ENCODE data around the gene METTL26. TPM values are rescaled to one million over a fixed set of nuclear protein-coding genes. Genes with fewer than 3 reads are reported as not detected.

METTL26 gene
- total RNA-seq, 4 donors from 2014 or later: 72.2 to 138 (median 84.7) TPM

GRCh38 chr16:589658-590187 lies 46.4 kb downstream of the METTL26 start, which contains the start of gene RAB40C:
RAB40C (plus strand) TSS chr16:590066; CDS start chr16:590292, 226 bp downstream.
- under 1% methylated on average over 31 of the region's 67 CpGs for WGBS
- DNase-seq (ENCODE audit: low spot score in 2 of 2): peak; percentile 99 to 100
- H3K36me3 ChIP-seq: no peaks in the 10 kb centered on the region
- H3K9me3 ChIP-seq: no peaks in the 10 kb centered on the region
- peak; percentile 17 to 78 (median 18) for TF ChIP-seq POLR2AphosphoS5 (IDR thresholded peaks at IDR 0.05)
- TF ChIP-seq, protein P1, sequence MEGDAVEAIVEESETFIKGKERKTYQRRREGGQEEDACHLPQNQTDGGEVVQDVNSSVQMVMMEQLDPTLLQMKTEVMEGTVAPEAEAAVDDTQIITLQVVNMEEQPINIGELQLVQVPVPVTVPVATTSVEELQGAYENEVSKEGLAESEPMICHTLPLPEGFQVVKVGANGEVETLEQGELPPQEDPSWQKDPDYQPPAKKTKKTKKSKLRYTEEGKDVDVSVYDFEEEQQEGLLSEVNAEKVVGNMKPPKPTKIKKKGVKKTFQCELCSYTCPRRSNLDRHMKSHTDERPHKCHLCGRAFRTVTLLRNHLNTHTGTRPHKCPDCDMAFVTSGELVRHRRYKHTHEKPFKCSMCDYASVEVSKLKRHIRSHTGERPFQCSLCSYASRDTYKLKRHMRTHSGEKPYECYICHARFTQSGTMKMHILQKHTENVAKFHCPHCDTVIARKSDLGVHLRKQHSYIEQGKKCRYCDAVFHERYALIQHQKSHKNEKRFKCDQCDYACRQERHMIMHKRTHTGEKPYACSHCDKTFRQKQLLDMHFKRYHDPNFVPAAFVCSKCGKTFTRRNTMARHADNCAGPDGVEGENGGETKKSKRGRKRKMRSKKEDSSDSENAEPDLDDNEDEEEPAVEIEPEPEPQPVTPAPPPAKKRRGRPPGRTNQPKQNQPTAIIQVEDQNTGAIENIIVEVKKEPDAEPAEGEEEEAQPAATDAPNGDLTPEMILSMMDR (IDR thresholded peaks at IDR 0.05): peak in 1 of 2 donors; percentile 21
- no peak for TF ChIP-seq EP300 (IDR thresholded peaks at IDR 0.05)
- no peak for TF ChIP-seq POLR2A (IDR thresholded peaks at IDR 0.05)
- peaks cover 67% of the 10 kb centered on the region for H3K4me1 ChIP-seq
- peak within 1 kb of the TSS; percentile 84 for H3K4me3 ChIP-seq
- no peaks in the 10 kb centered on the region for H3K27me3 ChIP-seq
- peak within 1 kb of the TSS; percentile 99 for H3K27ac ChIP-seq

DNA sequence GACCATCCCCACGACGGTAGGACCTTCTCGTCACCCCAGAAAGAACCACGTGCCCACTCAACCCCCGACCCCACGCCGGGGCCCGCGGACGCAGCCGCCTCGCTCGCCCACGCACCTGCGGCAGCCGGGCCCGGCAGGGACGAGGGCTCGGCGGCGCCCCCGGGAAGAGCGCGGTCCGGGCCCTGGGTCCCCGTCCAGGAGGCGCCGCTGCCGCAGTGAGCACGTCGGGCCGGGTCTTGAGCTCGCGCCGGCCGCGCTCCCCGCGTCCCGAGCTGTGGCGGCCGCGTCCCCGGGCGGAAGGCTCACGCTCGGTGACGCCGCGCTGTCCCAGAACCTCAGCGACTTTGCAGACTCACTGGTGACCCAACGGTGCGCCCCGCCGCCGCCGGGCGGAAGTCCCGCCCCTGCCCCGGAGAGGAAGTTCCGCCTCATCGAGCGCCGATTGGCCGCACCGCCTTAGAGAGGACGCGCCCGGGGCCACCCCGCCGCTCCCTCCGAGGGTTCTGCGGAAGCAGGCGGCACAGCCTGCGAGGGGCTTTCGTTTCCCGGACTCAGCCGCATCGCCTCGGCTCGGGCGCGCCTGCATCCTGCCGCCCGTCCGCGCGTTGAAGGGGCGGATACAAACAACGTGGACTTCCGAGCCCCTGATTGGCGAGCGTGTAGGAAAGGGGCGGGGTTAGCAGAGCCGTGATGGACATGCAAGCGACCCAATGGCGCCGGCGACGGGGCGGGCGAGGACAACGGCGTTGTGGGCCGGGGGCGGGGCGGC lies 47.0 kb downstream of the METTL26 start:
- WGBS: 0% methylated on average over 43 of the region's 107 CpGs

GRCh38 chr16:588639-588888 lies 47.5 kb downstream of the METTL26 start:
- Histone ChIP-seq H3K4me1 (peaks cover 65% of the 10 kb centered on the region), H3K9me3 (no peaks in the 10 kb centered on the region), H3K27ac (peak overlapping the region; percentile 99), H3K36me3 (no peaks in the 10 kb centered on the region), H3K27me3 (no peaks in the 10 kb centered on the region), H3K4me3 (peak overlapping the region; percentile 84)
- WGBS: 0% methylated on average over 3 of the region's 21 CpGs
- DNase-seq (ENCODE audit: low spot score in 2 of 2): no peak
- no peak for TF ChIP-seq EP300 (IDR thresholded peaks at IDR 0.05)
- TF ChIP-seq, protein P1 (IDR thresholded peaks at IDR 0.05): no peak
- no peak for TF ChIP-seq POLR2A (IDR thresholded peaks at IDR 0.05)
- no peak for TF ChIP-seq POLR2AphosphoS5 (IDR thresholded peaks at IDR 0.05)

More for the DNA sequence above, 47.0 kb downstream of the METTL26 start:
- no peaks in the 10 kb centered on the region for H3K9me3 ChIP-seq
- H3K4me3 ChIP-seq: peak overlapping the region; percentile 84
- H3K27ac ChIP-seq: peak overlapping the region; percentile 99
- no peaks in the 10 kb centered on the region for H3K36me3 ChIP-seq
- peak; percentile 38 to 75 for TF ChIP-seq POLR2A (IDR thresholded peaks at IDR 0.05)
- TF ChIP-seq, protein P1 (IDR thresholded peaks at IDR 0.05): no peak
- peak in 2 of 3 donors; percentile 45 to 84 for TF ChIP-seq POLR2AphosphoS5 (IDR thresholded peaks at IDR 0.05)
- TF ChIP-seq EP300 (IDR thresholded peaks at IDR 0.05): no peak
- peak; percentile 99 for DNase-seq (ENCODE audit: low spot score in 2 of 2)
- H3K4me1 ChIP-seq: peaks cover 65% of the 10 kb centered on the region
- no peaks in the 10 kb centered on the region for H3K27me3 ChIP-seq

DNA sequence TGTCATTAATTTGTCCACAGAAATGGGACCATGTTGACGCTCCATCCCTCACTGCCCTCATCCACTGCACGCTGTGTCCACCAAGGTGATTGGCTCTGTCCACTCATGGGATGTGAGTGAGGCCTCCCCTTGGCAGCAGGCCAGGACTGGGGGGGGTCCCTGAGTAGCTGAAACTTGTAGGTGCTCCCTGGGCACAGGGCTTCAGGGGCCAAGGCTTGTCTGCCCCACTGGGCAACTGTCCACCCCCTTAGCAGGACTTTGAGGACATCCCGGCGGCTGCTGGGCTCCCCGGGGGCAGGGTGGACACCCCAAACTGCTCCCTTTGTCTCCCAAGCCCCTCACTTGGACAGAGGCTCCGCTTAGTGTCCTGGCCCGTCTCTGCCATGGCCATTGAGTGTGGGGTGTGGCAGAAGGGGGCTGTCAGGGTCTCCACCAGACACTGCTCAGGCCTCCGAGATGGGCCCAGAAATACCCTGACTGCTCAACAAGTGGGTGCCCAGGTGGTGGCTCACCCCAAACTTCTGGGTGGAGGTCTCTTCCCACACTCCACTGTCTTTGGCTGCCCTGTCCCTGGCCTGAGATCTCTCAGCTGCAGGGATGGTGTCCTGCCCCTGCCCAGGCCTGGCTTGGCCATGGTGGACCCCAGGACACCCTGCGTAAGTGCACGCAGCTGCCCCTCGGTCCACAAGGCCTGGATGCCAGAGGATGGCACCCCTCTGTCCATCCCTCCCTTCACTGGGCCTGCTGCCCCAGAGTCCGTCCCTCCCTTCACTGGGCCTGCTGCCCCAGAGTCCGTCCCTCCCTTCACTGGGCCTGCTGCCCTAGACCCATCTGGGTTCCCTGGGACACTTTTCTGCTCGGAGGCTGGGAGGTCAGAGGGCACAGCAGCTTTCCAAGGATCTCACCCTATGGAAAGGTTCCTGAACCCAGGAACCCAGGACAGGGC lies 49.2 kb downstream of the METTL26 start:
- Histone ChIP-seq H3K36me3 (peaks cover 3% of the 10 kb centered on the region), H3K27me3 (no peaks in the 10 kb centered on the region), H3K27ac (peak overlapping the region; percentile 99), H3K9me3 (no peaks in the 10 kb centered on the region), H3K4me3 (peak overlapping the region; percentile 84), H3K4me1 (peaks cover 49% of the 10 kb centered on the region)
- WGBS: 32% methylated on average over 4 of the region's 14 CpGs
- DNase-seq (ENCODE audit: low spot score in 2 of 2): no peak
- no peak for TF ChIP-seq EP300 (IDR thresholded peaks at IDR 0.05)
- no peak for TF ChIP-seq POLR2A (IDR thresholded peaks at IDR 0.05)
- TF ChIP-seq POLR2AphosphoS5 (IDR thresholded peaks at IDR 0.05): no peak
- TF ChIP-seq, protein P1 (IDR thresholded peaks at IDR 0.05): no peak
